CD8-positive, alpha-beta memory T cell (primary cell): ENCODE results near the gene LY9. TPM values are rescaled to one million over a fixed set of nuclear protein-coding genes. Genes with fewer than 3 reads are reported as not detected.

Experiments
- CTCF ChIA-PET: fragments of 350-600 bp; sonication (Branson Sonifier 250); formaldehyde crosslinking; loops from one replicate; lab custom pipeline; 2021; ENCODE audit warnings: antibody characterized with exemption; lab: Charles Lee
- POLR2A ChIA-PET: fragments of 350-600 bp; sonication (Branson Sonifier 250); formaldehyde crosslinking; loops from one replicate; lab custom pipeline; 2021; ENCODE audit warnings: antibody characterized with exemption; lab: Charles Lee
- DNase-seq, 5 donors: peaks; one replicate each; pipeline versions ENCODE4 v3.0.0 to v3.0.0-alpha.2; 2020 to 2022; ENCODE audit warnings: mixed read lengths in 1 of 5
- H3K27ac ChIP-seq: one replicate; pipeline ENCODE4 v1.7.0; 2013; ENCODE audit warnings: low read depth, mild to moderate bottlenecking, low read length, moderate library complexity
- H3K27me3 ChIP-seq: 2 replicates; pipeline ENCODE4 v1.7.0; 2013; ENCODE audit warnings: low read length, mild to moderate bottlenecking; ENCODE audit not compliant: insufficient read depth, poor library complexity, severe bottlenecking
- H3K36me3 ChIP-seq: 2 replicates; pipeline ENCODE4 v1.7.0; 2013; ENCODE audit warnings: mild to moderate bottlenecking, low read length, moderate library complexity; ENCODE audit not compliant: insufficient read depth
- H3K4me1 ChIP-seq: 2 replicates; pipeline ENCODE4 v1.7.0; 2013; ENCODE audit warnings: mild to moderate bottlenecking, low read length, moderate library complexity; ENCODE audit not compliant: insufficient read depth
- H3K4me3 ChIP-seq: 2 replicates; pipeline ENCODE4 v1.7.0; 2013; ENCODE audit warnings: mild to moderate bottlenecking, low read length
- H3K9me3 ChIP-seq: 2 replicates; pipeline ENCODE4 v1.7.0; 2013; ENCODE audit warnings: mild to moderate bottlenecking, low read length
- H3K27ac Mint-ChIP-seq, 8 donors: one replicate each; pipeline ENCODE4 v1.8.0; 2020 to 2021; ENCODE audit warnings: mixed read lengths in 8 of 8, mild to moderate bottlenecking in 6 of 8, inconsistent platforms in 3 of 8, moderate library complexity in 3 of 8
- H3K27me3 Mint-ChIP-seq, 2 donors: one replicate each; pipeline ENCODE4 v1.8.0; 2020 to 2021; ENCODE audit warnings: mixed read lengths in 2 of 2, mild to moderate bottlenecking in 1 of 2, moderate library complexity in 1 of 2
- H3K36me3 Mint-ChIP-seq, 3 donors: one replicate each; pipeline ENCODE4 v1.8.0; 2020 to 2021; ENCODE audit warnings: mixed read lengths in 3 of 3, inconsistent platforms in 1 of 3, mild to moderate bottlenecking in 1 of 3
- H3K4me1 Mint-ChIP-seq, 3 donors: one replicate each; pipeline ENCODE4 v1.8.0; 2020 to 2021; ENCODE audit warnings: mixed read lengths in 3 of 3, inconsistent platforms in 1 of 3, mild to moderate bottlenecking in 1 of 3
- H3K4me3 Mint-ChIP-seq, 7 donors: one replicate each; pipeline ENCODE4 v1.8.0; 2020 to 2021; ENCODE audit warnings: mixed read lengths in 7 of 7, mild to moderate bottlenecking in 6 of 7, moderate library complexity in 4 of 7, inconsistent platforms in 2 of 7
- H3K9me3 Mint-ChIP-seq, 5 donors: one replicate each; pipeline ENCODE4 v1.8.0; 2020 to 2022; ENCODE audit warnings: mixed read lengths in 5 of 5, mild to moderate bottlenecking in 3 of 5, moderate library complexity in 2 of 5, inconsistent platforms in 1 of 5
- polyA plus RNA-seq: library from polyadenylated mRNA; unstranded; fragments of 300-500 nt; fragmentation: Illumina TruSeq; gene quantifications from one replicate; pipeline ENCODE4 v1.2.3, GENCODE V29; 2021
- total RNA-seq, 2 experiments: library from RNA; stranded (reverse); gene quantifications; one replicate each; pipeline ENCODE4 v1.2.3, GENCODE V29; 2021

Gene LY9
- total and polyA plus RNA-seq, 3 experiments from 2014 or later = 16.4 to 206 (median 16.5) TPM

- H3K27me3 ChIP-seq = no peaks in the 10 kb centered on the region
- no peak for DNase-seq
- H3K9me3 ChIP-seq = no peaks in the 10 kb centered on the region
- ChIA-PET POLR2A (no interaction called here), CTCF (interaction anchor here (14.1 kb wide), 1 partner anchor 20 kb away, joined by 137 read pairs; no protein-coding TSS in a partner anchor)
- H3K4me3 ChIP-seq = no peak overlapping the region
- no peaks in the 10 kb centered on the region for H3K36me3 ChIP-seq
- Mint-ChIP-seq H3K36me3 (peaks cover 6 to 10% (median 7%) of the 10 kb centered on the region in 3 donors), H3K9me3 (no peaks in the 10 kb centered on the region), H3K27ac (peak overlapping the region; percentile 9 to 97 (median 58)), H3K4me3 (peak overlapping the region; percentile 29 to 78 (median 66)), H3K27me3 (peaks cover 0 to 1% of the 10 kb centered on the region in 2 donors), H3K4me1 (peaks cover 51 to 55% (median 54%) of the 10 kb centered on the region in 3 donors)
- H3K4me1 ChIP-seq = peaks cover 34% of the 10 kb centered on the region
- no peak overlapping the region for H3K27ac ChIP-seq
Measured at GRCh38 chr1:160859166-160859565, 63.2 kb downstream of the LY9 start.

DNA sequence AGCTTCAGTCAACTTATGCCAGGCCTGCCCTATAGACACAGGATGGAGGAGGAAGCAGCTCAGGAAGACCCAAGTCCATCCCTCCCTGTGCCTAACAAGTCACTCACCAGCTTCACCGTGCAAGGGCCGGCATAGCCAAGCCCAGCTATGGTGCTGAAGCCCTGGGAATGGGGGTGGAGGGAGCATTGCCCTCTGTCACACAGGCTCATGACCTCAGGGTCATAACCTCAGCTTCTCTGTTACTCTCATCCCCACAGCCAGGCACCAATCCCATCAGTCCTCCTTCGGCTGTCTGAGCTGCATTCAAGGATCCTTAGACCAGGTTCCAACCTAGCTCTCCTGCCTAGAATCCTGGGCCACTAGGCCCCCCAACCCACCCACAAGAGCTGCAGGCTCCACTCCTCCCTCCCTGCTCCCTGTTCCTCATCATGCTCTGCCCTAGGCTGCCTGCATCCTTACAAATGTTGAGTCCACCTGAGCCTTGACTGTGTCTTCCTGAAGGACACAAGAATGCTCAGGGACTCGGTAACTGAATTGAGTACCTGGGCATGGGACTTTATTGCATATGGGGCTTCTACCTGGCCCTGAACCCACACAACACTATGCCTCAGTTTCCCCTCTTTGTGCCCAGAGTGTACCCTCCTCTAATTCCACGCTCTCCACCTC is 65.0 kb downstream of the LY9 start:
- Mint-ChIP-seq H3K9me3 (no peaks in the 10 kb centered on the region), H3K4me3 (peak overlapping the region; percentile 80 to 96 (median 89)), H3K4me1 (peaks cover 50 to 58% (median 56%) of the 10 kb centered on the region in 3 donors), H3K27me3 (peaks cover 0 to 1% of the 10 kb centered on the region in 2 donors), H3K27ac (peak overlapping the region; percentile 29 to 97 (median 92)), H3K36me3 (peaks cover 6 to 10% (median 7%) of the 10 kb centered on the region in 3 donors)
- no peaks in the 10 kb centered on the region for H3K36me3 ChIP-seq
- CTCF ChIA-PET = interaction anchor here (0.6 to 14.1 kb wide), 4 partner anchors 12 to 91 kb away, joined by 3 to 137 read pairs (median 9); no protein-coding TSS in a partner anchor
- H3K27ac ChIP-seq = no peak overlapping the region
- no peaks in the 10 kb centered on the region for H3K9me3 ChIP-seq
- no peaks in the 10 kb centered on the region for H3K27me3 ChIP-seq
- H3K4me3 ChIP-seq = peak overlapping the region; percentile 46
- DNase-seq = no peak
- peaks cover 21% of the 10 kb centered on the region for H3K4me1 ChIP-seq
- POLR2A ChIA-PET = no interaction called here

- peak within 1 kb of the TSS; percentile 77 to 98 (median 94) for H3K27ac Mint-ChIP-seq
- no peaks in the 10 kb centered on the region for H3K9me3 ChIP-seq
- peak in 4 of 5 donors; percentile 46 to 83 (median 59) for DNase-seq
- peak within 1 kb of the TSS; percentile 27 for H3K4me3 ChIP-seq
- ChIA-PET CTCF (interaction anchor here (0.7 to 14.1 kb wide), 11 partner anchors 9 to 94 kb away, joined by 3 to 137 read pairs (median 3); partner anchors contain the start of gene ITLN2), POLR2A (interaction anchor here (1.3 kb wide), 1 partner anchor 17 kb away, joined by 3 read pairs; no protein-coding TSS in a partner anchor)
- no peaks in the 10 kb centered on the region for H3K27me3 ChIP-seq
- H3K36me3 ChIP-seq = no peaks in the 10 kb centered on the region
- H3K4me3 Mint-ChIP-seq = peak within 1 kb of the TSS; percentile 87 to 98 (median 91)
- H3K9me3 Mint-ChIP-seq = no peaks in the 10 kb centered on the region
- H3K36me3 Mint-ChIP-seq = peaks cover 6 to 10% (median 7%) of the 10 kb centered on the region in 3 donors
- H3K27me3 Mint-ChIP-seq = peaks cover 0 to 1% of the 10 kb centered on the region in 2 donors
- H3K4me1 ChIP-seq = peaks cover 13% of the 10 kb centered on the region
- peaks cover 50 to 58% (median 56%) of the 10 kb centered on the region in 3 donors for H3K4me1 Mint-ChIP-seq
- H3K27ac ChIP-seq = no peak within 1 kb of the TSS
Measured at GRCh38 chr1:160862203-160863060, 66.5 kb downstream of the LY9 start, which contains the start of gene CD244. Gene CD244, minus strand, starts transcription at chr1:160862887. Its CDS starts 210 bp downstream, at chr1:160862677.

DNA sequence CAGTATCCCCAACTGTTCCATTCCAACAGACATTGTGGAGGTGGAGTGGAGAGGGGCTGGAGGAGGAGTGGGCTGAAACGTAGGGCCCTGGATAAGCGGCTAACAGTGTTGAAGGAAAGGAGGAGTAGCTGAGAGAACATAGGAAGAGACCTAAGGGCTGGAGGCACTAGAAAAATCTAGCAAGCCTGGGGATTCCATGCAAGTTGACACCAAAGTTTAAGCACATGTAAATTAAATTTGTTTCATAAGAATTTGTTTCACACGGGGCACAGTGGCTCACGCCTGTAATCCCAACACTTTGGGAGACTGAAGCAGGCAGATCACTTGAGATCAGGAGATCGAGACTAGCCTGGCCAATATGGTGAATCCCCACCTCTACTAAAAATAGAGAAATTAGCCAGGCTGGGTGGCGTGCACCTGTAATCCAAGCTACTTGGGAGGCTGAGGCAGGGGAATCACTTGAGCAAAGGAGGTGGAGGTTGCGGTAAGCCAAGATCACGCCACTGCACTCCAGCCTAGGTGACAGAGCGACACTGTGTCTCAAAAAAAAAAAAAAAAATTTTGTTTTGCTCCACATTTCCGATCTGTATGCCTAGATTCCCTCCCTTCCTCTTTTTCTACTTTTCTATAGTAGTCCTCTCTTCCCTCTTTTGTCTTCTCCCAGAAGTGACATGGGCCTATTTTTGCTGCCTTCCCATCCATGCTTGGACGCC is 67.2 kb downstream of the LY9 start:
- Histone ChIP-seq H3K27ac (no peak overlapping the region), H3K4me1 (peaks cover 11% of the 10 kb centered on the region), H3K36me3 (no peaks in the 10 kb centered on the region), H3K27me3 (no peaks in the 10 kb centered on the region), H3K4me3 (peak overlapping the region; percentile 27), H3K9me3 (no peaks in the 10 kb centered on the region)
- Mint-ChIP-seq H3K36me3 (peaks cover 5 to 7% (median 6%) of the 10 kb centered on the region in 3 donors), H3K4me1 (peaks cover 47 to 54% (median 53%) of the 10 kb centered on the region in 3 donors), H3K27me3 (peaks cover 0 to 1% of the 10 kb centered on the region in 2 donors), H3K27ac (peak overlapping the region; percentile 77 to 98 (median 94)), H3K4me3 (peak overlapping the region; percentile 87 to 98 (median 91)), H3K9me3 (no peaks in the 10 kb centered on the region)
- DNase-seq = no peak
- POLR2A ChIA-PET = interaction anchor here (1.0 to 1.3 kb wide), 2 partner anchors 16 to 20 kb away, joined by 3 read pairs; no protein-coding TSS in a partner anchor
- CTCF ChIA-PET = interaction anchor here (0.7 to 14.1 kb wide), 10 partner anchors 10 to 95 kb away, joined by 3 to 137 read pairs (median 4); no protein-coding TSS in a partner anchor

GRCh38 chr1:160863774-160864131 is 67.8 kb downstream of the LY9 start:
- CTCF ChIA-PET = interaction anchor here (1.1 to 14.1 kb wide), 2 partner anchors 25 to 90 kb away, joined by 3 to 137 read pairs; no protein-coding TSS in a partner anchor
- peaks cover 0 to 1% of the 10 kb centered on the region in 2 donors for H3K27me3 Mint-ChIP-seq
- Histone ChIP-seq H3K4me3 (no peak overlapping the region), H3K4me1 (peaks cover 7% of the 10 kb centered on the region), H3K36me3 (no peaks in the 10 kb centered on the region), H3K27me3 (no peaks in the 10 kb centered on the region), H3K9me3 (no peaks in the 10 kb centered on the region), H3K27ac (no peak overlapping the region)
- POLR2A ChIA-PET = interaction anchor here (1.0 kb wide), 1 partner anchor 21 kb away, joined by 3 read pairs; no protein-coding TSS in a partner anchor
- peaks cover 43 to 49% (median 47%) of the 10 kb centered on the region in 3 donors for H3K4me1 Mint-ChIP-seq
- peak overlapping the region in 5 of 7 donors; percentile 7 to 60 (median 46) for H3K4me3 Mint-ChIP-seq
- H3K36me3 Mint-ChIP-seq = peaks cover 3 to 4% (median 3%) of the 10 kb centered on the region in 3 donors
- no peaks in the 10 kb centered on the region for H3K9me3 Mint-ChIP-seq
- peak overlapping the region in 5 of 8 donors; percentile 60 to 98 (median 88) for H3K27ac Mint-ChIP-seq
- DNase-seq = no peak

DNA sequence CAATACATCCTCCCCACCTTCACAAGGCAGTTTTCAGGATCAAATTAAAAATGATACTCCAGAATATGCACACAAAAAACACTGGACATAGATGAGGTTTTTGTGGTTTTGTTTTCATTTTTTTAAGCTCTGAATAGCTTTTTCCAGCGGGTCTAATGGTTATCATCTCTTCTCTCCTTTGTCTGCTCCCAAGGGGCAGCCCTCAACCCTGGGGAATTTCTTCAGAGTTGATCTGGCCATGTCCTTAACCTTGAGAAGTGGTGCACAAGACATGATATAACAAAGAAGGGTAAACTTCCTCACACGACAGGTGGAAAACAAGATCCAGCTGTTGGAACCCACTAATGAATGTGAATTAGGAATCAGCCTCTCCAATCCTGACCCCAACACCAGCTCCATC is 68.2 kb downstream of the LY9 start:
- Mint-ChIP-seq H3K36me3 (no peaks in the 10 kb centered on the region), H3K4me1 (peaks cover 38 to 44% (median 43%) of the 10 kb centered on the region in 3 donors), H3K4me3 (peak overlapping the region in 3 of 7 donors; percentile 8 to 85 (median 9)), H3K9me3 (no peaks in the 10 kb centered on the region), H3K27ac (peak overlapping the region in 3 of 8 donors; percentile 54 to 94 (median 60)), H3K27me3 (peaks cover 0 to 1% of the 10 kb centered on the region in 2 donors)
- ChIA-PET POLR2A (interaction anchor here (1.0 kb wide), 1 partner anchor 21 kb away, joined by 3 read pairs; no protein-coding TSS in a partner anchor), CTCF (interaction anchor here (1.1 to 14.1 kb wide), 3 partner anchors 20 to 90 kb away, joined by 3 to 137 read pairs (median 4); partner anchors contain the start of gene ITLN1)
- Histone ChIP-seq H3K4me1 (peaks cover 7% of the 10 kb centered on the region), H3K27ac (no peak overlapping the region), H3K9me3 (no peaks in the 10 kb centered on the region), H3K36me3 (no peaks in the 10 kb centered on the region), H3K4me3 (no peak overlapping the region), H3K27me3 (no peaks in the 10 kb centered on the region)
- no peak for DNase-seq

GRCh38 chr1:160865337-160865736 is 69.4 kb downstream of the LY9 start:
- H3K27ac ChIP-seq = no peak overlapping the region
- CTCF ChIA-PET = interaction anchor here (1.1 to 14.1 kb wide), 4 partner anchors 9 to 27 kb away, joined by 3 to 137 read pairs (median 4); partner anchors contain the start of gene ITLN1

More at GRCh38 chr1:160865337-160865736, 69.4 kb downstream of the LY9 start:
- no peak overlapping the region for H3K4me3 Mint-ChIP-seq
- H3K4me1 Mint-ChIP-seq = peaks cover 36 to 39% (median 38%) of the 10 kb centered on the region in 3 donors
- H3K27me3 Mint-ChIP-seq = peaks cover 0 to 1% of the 10 kb centered on the region in 2 donors
- H3K4me3 ChIP-seq = no peak overlapping the region
- peaks cover 7% of the 10 kb centered on the region for H3K4me1 ChIP-seq
- POLR2A ChIA-PET = no interaction called here
- no peaks in the 10 kb centered on the region for H3K27me3 ChIP-seq
- no peaks in the 10 kb centered on the region for H3K9me3 ChIP-seq
- no peaks in the 10 kb centered on the region for H3K9me3 Mint-ChIP-seq
- peak overlapping the region in 2 of 8 donors; percentile 20 to 72 for H3K27ac Mint-ChIP-seq
- H3K36me3 ChIP-seq = no peaks in the 10 kb centered on the region
- no peak for DNase-seq
- H3K36me3 Mint-ChIP-seq = no peaks in the 10 kb centered on the region
